Iris pigment epithelial cell (primary cell): ENCODE data around the gene CCDC88A.
"Not testable (repeated sequence)": the region's sequence is repeated elsewhere in the genome, so short reads cannot be mapped to it uniquely, and the experiment has no call there.

Experiments
- DNase-seq: peaks from one replicate; pipeline ENCODE4 v3.0.0-alpha.2; 2011; ENCODE audit warnings: low read depth

CCDC88A gene

GRCh38 chr2:55419679-55420438, at the start of gene CCDC88A:
TSS of gene CCDC88A (minus strand) at chr2:55419856. CDS start at chr2:55419079, 777 bp downstream.
- peak; percentile 99 for DNase-seq

GRCh38 chr2:55461679-55462078, 42.0 kb upstream of the CCDC88A start:
- DNase-seq = no peak

GRCh38 chr2:55460562-55460961, 40.9 kb upstream of the CCDC88A start:
- peak; percentile 57 for DNase-seq

GRCh38 chr2:55459714-55460274, 40.1 kb upstream of the CCDC88A start:
- DNase-seq = no peak

- no peak for DNase-seq
These were observed 39.6 kb upstream of the CCDC88A start for GRCh38 chr2:55459279-55459678.

GRCh38 chr2:55454121-55454520, 34.5 kb upstream of the CCDC88A start:
- DNase-seq = no peak

- no peak for DNase-seq
These were observed 33.2 kb upstream of the CCDC88A start for GRCh38 chr2:55452879-55453278.

GRCh38 chr2:55451699-55452098, 32.0 kb upstream of the CCDC88A start:
- no peak for DNase-seq

GRCh38 chr2:55450014-55450413, 30.4 kb upstream of the CCDC88A start:
- DNase-seq = not testable (repeated sequence)

GRCh38 chr2:55442045-55442760, 22.5 kb upstream of the CCDC88A start:
- DNase-seq = not testable (repeated sequence)

- DNase-seq = no peak
These were observed 21.7 kb upstream of the CCDC88A start for GRCh38 chr2:55441280-55441892.

GRCh38 chr2:55439101-55439397, 19.4 kb upstream of the CCDC88A start:
- DNase-seq = no peak

- no peak for DNase-seq
These were observed 18.9 kb upstream of the CCDC88A start for GRCh38 chr2:55438391-55439100.

- no peak for DNase-seq
These were observed 18.1 kb upstream of the CCDC88A start for GRCh38 chr2:55437515-55438390.

- peak; percentile 61 for DNase-seq
These were observed 12.4 kb upstream of the CCDC88A start for GRCh38 chr2:55431982-55432627.

GRCh38 chr2:55430211-55430975, 10.7 kb upstream of the CCDC88A start:
- DNase-seq = peak; percentile 21

- DNase-seq = no peak
These were observed 8.6 kb upstream of the CCDC88A start for GRCh38 chr2:55428258-55428657.

GRCh38 chr2:55425431-55425831, 5.8 kb upstream of the CCDC88A start:
- DNase-seq = peak; percentile 96

- DNase-seq = no peak
These were observed 3.4 kb upstream of the CCDC88A start for GRCh38 chr2:55422876-55423665.
